Adrenal gland (tissue), 5 donors: Measurements from ENCODE around the gene WDR35.

ENCODE experiments used
- POLR2A ChIP-seq, 2 donors: fragments of 450-650 bp; IDR thresholded peaks; one replicate each; pipeline ENCODE4 v1.6.1; 2017; ENCODE audit warnings: antibody characterized with exemption in 2 of 2, mild to moderate bottlenecking in 2 of 2, moderate library complexity in 1 of 2
- TF ChIP-seq, protein P1 (sequence below), 6 experiments: fragments of 450-650 bp in 4 of 6; fragments of 200-600 bp in 2 of 6; sonication (generic) in 1 of 6; IDR thresholded peaks; 1 replicate in 5 of 6; 2 replicates in 1 of 6; pipeline versions ENCODE4 v1.5.1 to v1.8.0; 2016 to 2021; ENCODE audit warnings: antibody characterized with exemption in 6 of 6, mild to moderate bottlenecking in 2 of 6, moderate library complexity in 1 of 6
- donor health status: DM: no; HTN: no; CAD: no.

- TF ChIP-seq, protein P1, sequence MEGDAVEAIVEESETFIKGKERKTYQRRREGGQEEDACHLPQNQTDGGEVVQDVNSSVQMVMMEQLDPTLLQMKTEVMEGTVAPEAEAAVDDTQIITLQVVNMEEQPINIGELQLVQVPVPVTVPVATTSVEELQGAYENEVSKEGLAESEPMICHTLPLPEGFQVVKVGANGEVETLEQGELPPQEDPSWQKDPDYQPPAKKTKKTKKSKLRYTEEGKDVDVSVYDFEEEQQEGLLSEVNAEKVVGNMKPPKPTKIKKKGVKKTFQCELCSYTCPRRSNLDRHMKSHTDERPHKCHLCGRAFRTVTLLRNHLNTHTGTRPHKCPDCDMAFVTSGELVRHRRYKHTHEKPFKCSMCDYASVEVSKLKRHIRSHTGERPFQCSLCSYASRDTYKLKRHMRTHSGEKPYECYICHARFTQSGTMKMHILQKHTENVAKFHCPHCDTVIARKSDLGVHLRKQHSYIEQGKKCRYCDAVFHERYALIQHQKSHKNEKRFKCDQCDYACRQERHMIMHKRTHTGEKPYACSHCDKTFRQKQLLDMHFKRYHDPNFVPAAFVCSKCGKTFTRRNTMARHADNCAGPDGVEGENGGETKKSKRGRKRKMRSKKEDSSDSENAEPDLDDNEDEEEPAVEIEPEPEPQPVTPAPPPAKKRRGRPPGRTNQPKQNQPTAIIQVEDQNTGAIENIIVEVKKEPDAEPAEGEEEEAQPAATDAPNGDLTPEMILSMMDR (IDR thresholded peaks at IDR 0.05) = no peak
- TF ChIP-seq POLR2A (IDR thresholded peaks at IDR 0.05) = no peak
These were observed 73.4 kb downstream of the WDR35 start for GRCh38 chr2:19916385-19916950.
